ENCODE measurements around the gene SMCO3.
"Not testable (repeated sequence)": the region's sequence is repeated elsewhere in the genome, so short reads cannot be mapped to it uniquely, and the experiment has no call there.

Gene SMCO3

DNA sequence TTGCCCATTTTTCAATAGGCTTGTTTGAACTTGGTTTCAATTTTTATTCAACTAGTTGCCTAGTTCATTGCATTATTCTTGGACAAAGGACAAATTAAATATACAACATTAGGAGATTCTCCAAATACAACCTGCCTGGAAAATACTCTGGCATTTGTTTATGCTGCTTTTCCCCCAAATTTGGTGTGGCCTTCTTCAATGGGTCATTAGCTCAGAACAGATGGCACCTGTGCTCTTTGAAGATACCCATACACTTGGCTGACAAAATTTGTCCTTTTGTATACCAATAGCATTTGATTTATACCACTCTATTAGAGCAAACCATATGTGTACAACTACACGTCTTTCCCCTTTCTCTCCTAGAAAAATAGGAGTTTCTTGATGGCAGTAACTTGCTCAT is 46.4 kb downstream of the SMCO3 start:
- Histone ChIP-seq H3K36me3 (ENCODE audit: control insufficient read depth, insufficient read depth, low read length) (peaks cover 8% of the 10 kb centered on the region; the same call in 1 of the 2 replicates), H3K27ac (ENCODE audit: low read depth, low read length) (no peak overlapping the region), H3K9me3 (ENCODE audit: control insufficient read depth, insufficient read depth, low read length) (peaks cover 4% of the 10 kb centered on the region; the same call in 1 of the 2 replicates), H3K4me3 (ENCODE audit: low read depth, low read length) (peak overlapping the region; percentile 84; the same call in 1 of the 2 replicates), H3K4me1 (ENCODE audit: control insufficient read depth, insufficient read depth, low read length) (peaks cover 7% of the 10 kb centered on the region), H3K27me3 (ENCODE audit: control insufficient read depth, insufficient read depth, low read length) (no peaks in the 10 kb centered on the region), H3K9ac (ENCODE audit: low read depth, low read length) (no peak overlapping the region)

DNA sequence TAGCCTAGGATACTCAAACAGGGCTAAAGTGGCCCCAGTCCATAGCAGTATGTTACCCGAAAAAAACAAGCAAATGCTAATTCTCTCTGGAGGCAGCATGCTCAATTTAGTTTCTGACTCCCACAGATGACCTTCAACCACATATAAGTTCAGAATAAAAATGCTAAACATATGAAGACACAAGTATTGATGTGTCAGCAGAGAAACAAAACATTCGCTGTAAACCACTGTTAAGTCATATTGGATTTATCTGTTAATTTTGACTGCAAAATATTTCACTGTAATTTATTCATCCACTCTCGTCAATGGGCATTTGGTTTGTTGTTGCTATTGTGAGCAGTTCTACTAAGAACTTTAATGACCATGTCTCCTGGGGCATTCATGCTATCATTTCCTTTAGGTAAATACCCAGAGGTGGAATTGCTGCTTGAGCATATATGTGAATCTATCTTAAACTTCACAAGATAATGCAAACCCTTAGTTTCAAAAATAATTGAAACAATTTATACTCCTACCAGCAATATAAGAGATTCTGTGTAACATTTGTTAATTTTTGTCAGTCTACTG is 47.2 kb downstream of the SMCO3 start:
- H3K4me1 ChIP-seq (ENCODE audit: control insufficient read depth, insufficient read depth, low read length) = peaks cover 2% of the 10 kb centered on the region
- peaks cover 4% of the 10 kb centered on the region; the same call in 1 of the 2 replicates for H3K9me3 ChIP-seq (ENCODE audit: control insufficient read depth, insufficient read depth, low read length)
- no peaks in the 10 kb centered on the region for H3K27me3 ChIP-seq (ENCODE audit: control insufficient read depth, insufficient read depth, low read length)
- no peak overlapping the region for H3K27ac ChIP-seq (ENCODE audit: low read depth, low read length)
- no peak overlapping the region for H3K9ac ChIP-seq (ENCODE audit: low read depth, low read length)
- no peak overlapping the region for H3K4me3 ChIP-seq (ENCODE audit: low read depth, low read length)
- H3K36me3 ChIP-seq (ENCODE audit: control insufficient read depth, insufficient read depth, low read length) = peaks cover 8% of the 10 kb centered on the region; the same call in 1 of the 2 replicates

DNA sequence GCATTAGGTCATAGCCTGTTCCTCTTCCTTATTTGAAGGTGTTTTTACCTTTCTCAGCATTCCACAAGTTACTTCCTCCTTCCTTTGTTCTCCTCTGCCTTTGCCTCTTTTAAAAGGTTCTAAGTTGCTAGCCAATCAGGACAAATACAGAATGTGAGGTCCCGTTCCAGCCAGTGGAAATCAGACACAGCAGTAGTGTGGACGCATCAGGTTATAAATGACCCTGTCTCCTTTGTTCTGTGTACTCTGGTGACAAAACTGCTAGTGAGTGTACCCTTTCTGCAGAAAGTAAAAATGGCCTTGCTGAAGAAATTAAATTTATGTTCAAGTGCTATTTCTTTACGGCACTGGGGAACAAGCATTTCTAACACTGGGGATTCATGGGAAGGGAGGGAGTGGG is 48.0 kb downstream of the SMCO3 start:
- not testable (repeated sequence) for H3K4me3 ChIP-seq (ENCODE audit: low read depth, low read length); H3K4me1 ChIP-seq (ENCODE audit: control insufficient read depth, insufficient read depth, low read length); H3K36me3 ChIP-seq (ENCODE audit: control insufficient read depth, insufficient read depth, low read length); H3K27ac ChIP-seq (ENCODE audit: low read depth, low read length); H3K9me3 ChIP-seq (ENCODE audit: control insufficient read depth, insufficient read depth, low read length); H3K9ac ChIP-seq (ENCODE audit: low read depth, low read length); H3K27me3 ChIP-seq (ENCODE audit: control insufficient read depth, insufficient read depth, low read length)

DNA sequence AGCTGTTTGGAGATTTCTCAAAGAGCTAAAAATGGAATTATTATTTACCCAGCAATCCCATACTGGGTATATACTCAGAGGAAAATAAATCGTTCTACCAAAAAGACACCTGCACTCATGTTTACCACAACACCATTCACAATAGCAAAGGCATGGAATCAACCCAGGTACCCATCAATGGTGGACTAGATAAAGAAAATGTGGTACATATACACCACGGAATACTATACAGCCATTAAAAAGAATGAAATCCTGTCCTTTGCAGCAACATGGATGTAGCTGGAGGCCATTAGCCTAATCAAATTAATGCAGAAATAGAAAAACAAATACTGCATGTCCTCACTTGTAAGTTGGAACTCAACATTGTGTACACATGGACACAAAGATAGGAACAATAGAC is 48.6 kb downstream of the SMCO3 start:
- Histone ChIP-seq H3K9ac (ENCODE audit: low read depth, low read length) (no peak overlapping the region), H3K4me3 (ENCODE audit: low read depth, low read length) (no peak overlapping the region), H3K36me3 (ENCODE audit: control insufficient read depth, insufficient read depth, low read length) (peaks cover 8% of the 10 kb centered on the region; the same call in 1 of the 2 replicates), H3K4me1 (ENCODE audit: control insufficient read depth, insufficient read depth, low read length) (no peaks in the 10 kb centered on the region; the same call in 1 of the 2 replicates), H3K27me3 (ENCODE audit: control insufficient read depth, insufficient read depth, low read length) (no peaks in the 10 kb centered on the region), H3K9me3 (ENCODE audit: control insufficient read depth, insufficient read depth, low read length) (peaks cover 4% of the 10 kb centered on the region; the same call in 1 of the 2 replicates), H3K27ac (ENCODE audit: low read depth, low read length) (no peak overlapping the region)

DNA sequence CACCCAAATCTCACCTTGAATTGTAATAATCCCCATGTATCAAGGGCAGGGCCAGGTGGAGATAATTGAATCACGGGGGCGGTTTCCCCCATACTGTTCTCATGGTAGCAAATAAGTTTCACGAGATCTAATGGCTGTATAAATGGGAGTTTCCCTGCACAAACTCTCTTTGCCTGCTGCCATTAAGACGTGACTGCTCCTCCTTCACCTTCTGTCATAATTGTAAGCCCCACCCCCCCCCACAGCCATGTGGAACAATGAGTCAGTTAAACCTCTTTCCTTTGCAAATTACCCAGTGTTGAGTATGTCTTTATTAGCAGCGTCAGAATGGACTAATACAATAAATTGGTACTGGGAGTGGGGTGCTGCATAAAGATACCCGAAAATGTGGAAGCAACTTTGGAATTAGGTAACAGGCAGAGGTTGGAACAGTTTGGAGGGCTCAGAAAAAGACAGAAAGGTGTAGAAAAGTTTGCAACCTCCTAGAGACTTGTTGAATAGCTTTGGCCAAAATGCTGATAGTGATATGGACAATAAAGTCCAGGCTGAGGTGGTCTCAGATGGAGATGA is 54.2 kb downstream of the SMCO3 start:
- not testable (repeated sequence) for H3K4me3 ChIP-seq (ENCODE audit: low read depth, low read length); H3K9me3 ChIP-seq (ENCODE audit: control insufficient read depth, insufficient read depth, low read length); H3K4me1 ChIP-seq (ENCODE audit: control insufficient read depth, insufficient read depth, low read length); H3K27ac ChIP-seq (ENCODE audit: low read depth, low read length); H3K36me3 ChIP-seq (ENCODE audit: control insufficient read depth, insufficient read depth, low read length); H3K9ac ChIP-seq (ENCODE audit: low read depth, low read length); H3K27me3 ChIP-seq (ENCODE audit: control insufficient read depth, insufficient read depth, low read length)

DNA sequence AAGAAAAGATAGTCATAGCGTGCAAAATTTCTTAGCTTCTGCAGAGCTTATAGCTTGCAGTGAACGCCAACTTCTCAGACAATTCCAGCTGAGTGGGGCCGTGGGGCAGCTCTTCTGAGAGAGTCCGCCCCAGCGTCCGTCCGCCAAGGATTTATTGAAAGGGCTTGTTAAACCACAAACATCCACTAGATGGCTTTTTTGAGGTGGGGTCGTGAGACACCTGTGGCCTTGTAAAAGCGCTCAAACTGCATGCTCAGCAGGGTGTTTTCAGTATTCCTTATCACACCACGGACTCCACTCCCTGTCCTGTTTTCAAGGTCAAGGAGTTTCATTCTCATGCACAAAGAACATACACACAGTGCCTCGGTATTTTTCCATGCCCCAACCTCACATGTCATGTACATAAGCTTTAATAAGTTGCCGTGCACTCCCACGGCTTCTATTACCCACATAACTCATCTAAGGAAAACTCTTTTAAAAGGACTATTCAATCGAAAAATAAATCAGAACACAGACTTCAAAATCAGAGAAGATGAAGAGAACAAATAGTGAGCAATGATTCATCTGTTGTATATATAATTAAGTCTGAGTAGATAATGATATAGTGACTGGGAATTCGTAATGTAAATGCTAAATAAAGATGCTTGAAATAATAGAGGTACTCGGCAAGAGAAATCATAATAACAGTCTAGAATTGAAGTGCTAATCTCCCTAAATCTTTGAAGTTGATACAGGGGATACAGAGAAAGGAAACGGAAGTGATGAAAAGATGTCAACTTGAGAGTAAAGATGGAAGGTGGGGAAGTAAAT is 57.4 kb downstream of the SMCO3 start:
- Histone ChIP-seq H3K9me3 (ENCODE audit: control insufficient read depth, insufficient read depth, low read length) (no peaks in the 10 kb centered on the region), H3K36me3 (ENCODE audit: control insufficient read depth, insufficient read depth, low read length) (no peaks in the 10 kb centered on the region), H3K9ac (ENCODE audit: low read depth, low read length) (no peak overlapping the region), H3K4me3 (ENCODE audit: low read depth, low read length) (no peak overlapping the region), H3K27me3 (ENCODE audit: control insufficient read depth, insufficient read depth, low read length) (no peaks in the 10 kb centered on the region), H3K27ac (ENCODE audit: low read depth, low read length) (no peak overlapping the region), H3K4me1 (ENCODE audit: control insufficient read depth, insufficient read depth, low read length) (peaks cover 5% of the 10 kb centered on the region)
